Muscle layer of duodenum (tissue), 2 donors: ENCODE measurements around the gene ABCB4.

Experiments used
- H3K27ac ChIP-seq: one replicate; pipeline ENCODE4 v1.7.0; 2013; ENCODE audit warnings: mild to moderate bottlenecking, low read length
- H3K27me3 ChIP-seq: one replicate; pipeline ENCODE4 v1.7.0; 2013; ENCODE audit warnings: low read depth, mild to moderate bottlenecking, control low read depth, low read length
- H3K36me3 ChIP-seq, 2 donors: one replicate each; pipeline ENCODE4 v1.7.0; 2013; ENCODE audit warnings: low read length in 2 of 2, control low read depth in 1 of 2, mild to moderate bottlenecking in 1 of 2; ENCODE audit not compliant: insufficient read depth in 2 of 2, control insufficient read depth in 1 of 2
- H3K4me1 ChIP-seq, 2 donors: one replicate each; pipeline ENCODE4 v1.7.0; 2013; ENCODE audit warnings: low read length in 2 of 2, mild to moderate bottlenecking in 2 of 2, control low read depth in 1 of 2, moderate library complexity in 1 of 2; ENCODE audit not compliant: insufficient read depth in 2 of 2, control insufficient read depth in 1 of 2
- H3K4me3 ChIP-seq, 2 donors: one replicate each; pipeline ENCODE4 v1.7.0; 2013; ENCODE audit warnings: low read length in 2 of 2, low read depth in 1 of 2, mild to moderate bottlenecking in 1 of 2
- H3K9me3 ChIP-seq, 2 donors: one replicate each; pipeline ENCODE4 v1.7.0; 2013; ENCODE audit warnings: low read length in 2 of 2, control low read depth in 1 of 2, mild to moderate bottlenecking in 1 of 2; ENCODE audit not compliant: control insufficient read depth in 1 of 2
- donor health status: healthy.

The ABCB4 gene

GRCh38 chr7:87452279-87452678, 23.2 kb downstream of the ABCB4 start:
- H3K4me3 ChIP-seq = no peak overlapping the region
- no peak overlapping the region for H3K27ac ChIP-seq
- H3K36me3 ChIP-seq = no peaks in the 10 kb centered on the region
- no peaks in the 10 kb centered on the region for H3K9me3 ChIP-seq
- H3K4me1 ChIP-seq = no peaks in the 10 kb centered on the region
- H3K27me3 ChIP-seq = no peaks in the 10 kb centered on the region

- Histone ChIP-seq H3K4me3 (no peak overlapping the region), H3K9me3 (no peaks in the 10 kb centered on the region), H3K4me1 (no peaks in the 10 kb centered on the region), H3K36me3 (no peaks in the 10 kb centered on the region), H3K27ac (no peak overlapping the region), H3K27me3 (no peaks in the 10 kb centered on the region)
These were observed 24.3 kb downstream of the ABCB4 start for GRCh38 chr7:87451187-87451586.

GRCh38 chr7:87450706-87451105, 24.8 kb downstream of the ABCB4 start:
- Histone ChIP-seq H3K36me3 (no peaks in the 10 kb centered on the region), H3K4me3 (no peak overlapping the region)

GRCh38 chr7:87448388-87448787, 27.1 kb downstream of the ABCB4 start:
- H3K4me1 ChIP-seq = no peaks in the 10 kb centered on the region

More at GRCh38 chr7:87450706-87451105, 24.8 kb downstream of the ABCB4 start:
- H3K27ac ChIP-seq = no peak overlapping the region
- no peaks in the 10 kb centered on the region for H3K27me3 ChIP-seq
- no peaks in the 10 kb centered on the region for H3K9me3 ChIP-seq
- no peaks in the 10 kb centered on the region for H3K4me1 ChIP-seq

GRCh38 chr7:87447116-87447635, 28.3 kb downstream of the ABCB4 start:
- H3K9me3 ChIP-seq = no peaks in the 10 kb centered on the region
- no peak overlapping the region for H3K4me3 ChIP-seq
- H3K27me3 ChIP-seq = no peaks in the 10 kb centered on the region
- no peak overlapping the region for H3K27ac ChIP-seq
- H3K36me3 ChIP-seq = no peaks in the 10 kb centered on the region
- H3K4me1 ChIP-seq = no peaks in the 10 kb centered on the region

More at GRCh38 chr7:87448388-87448787, 27.1 kb downstream of the ABCB4 start:
- Histone ChIP-seq H3K27ac (no peak overlapping the region), H3K9me3 (no peaks in the 10 kb centered on the region), H3K4me3 (no peak overlapping the region), H3K27me3 (no peaks in the 10 kb centered on the region), H3K36me3 (no peaks in the 10 kb centered on the region)

- Histone ChIP-seq H3K27ac (no peak overlapping the region), H3K4me1 (no peaks in the 10 kb centered on the region), H3K36me3 (no peaks in the 10 kb centered on the region), H3K9me3 (no peaks in the 10 kb centered on the region), H3K27me3 (no peaks in the 10 kb centered on the region), H3K4me3 (no peak overlapping the region)
These were observed 29.6 kb downstream of the ABCB4 start for GRCh38 chr7:87445897-87446296.

GRCh38 chr7:87435546-87435945, 39.9 kb downstream of the ABCB4 start:
- Histone ChIP-seq H3K36me3 (no peaks in the 10 kb centered on the region), H3K9me3 (no peaks in the 10 kb centered on the region), H3K4me1 (no peaks in the 10 kb centered on the region), H3K27me3 (no peaks in the 10 kb centered on the region), H3K27ac (no peak overlapping the region), H3K4me3 (no peak overlapping the region)

- Histone ChIP-seq H3K4me1 (no peaks in the 10 kb centered on the region), H3K4me3 (no peak overlapping the region), H3K27me3 (no peaks in the 10 kb centered on the region), H3K9me3 (no peaks in the 10 kb centered on the region), H3K36me3 (no peaks in the 10 kb centered on the region), H3K27ac (no peak overlapping the region)
These were observed 42.9 kb downstream of the ABCB4 start for GRCh38 chr7:87432536-87432935.

GRCh38 chr7:87427288-87427687, 48.2 kb downstream of the ABCB4 start:
- no peaks in the 10 kb centered on the region for H3K9me3 ChIP-seq
- H3K27ac ChIP-seq = no peak overlapping the region
- H3K36me3 ChIP-seq = no peaks in the 10 kb centered on the region
- no peak overlapping the region for H3K4me3 ChIP-seq
- H3K27me3 ChIP-seq = no peaks in the 10 kb centered on the region
- H3K4me1 ChIP-seq = no peaks in the 10 kb centered on the region

GRCh38 chr7:87426160-87426559, 49.3 kb downstream of the ABCB4 start:
- no peaks in the 10 kb centered on the region for H3K4me1 ChIP-seq
- H3K4me3 ChIP-seq = no peak overlapping the region
- no peaks in the 10 kb centered on the region for H3K36me3 ChIP-seq
- H3K27me3 ChIP-seq = no peaks in the 10 kb centered on the region
- no peaks in the 10 kb centered on the region for H3K9me3 ChIP-seq
- no peak overlapping the region for H3K27ac ChIP-seq

- no peaks in the 10 kb centered on the region for H3K4me1 ChIP-seq
- no peak overlapping the region for H3K27ac ChIP-seq
- no peaks in the 10 kb centered on the region for H3K27me3 ChIP-seq
- no peaks in the 10 kb centered on the region for H3K36me3 ChIP-seq
- no peaks in the 10 kb centered on the region for H3K9me3 ChIP-seq
- no peak overlapping the region for H3K4me3 ChIP-seq
These were observed 51.4 kb downstream of the ABCB4 start for GRCh38 chr7:87424075-87424474.

GRCh38 chr7:87420173-87420572, 55.3 kb downstream of the ABCB4 start:
- H3K27me3 ChIP-seq = no peaks in the 10 kb centered on the region
- no peak overlapping the region for H3K4me3 ChIP-seq
- no peaks in the 10 kb centered on the region for H3K9me3 ChIP-seq
- H3K27ac ChIP-seq = no peak overlapping the region
- no peaks in the 10 kb centered on the region for H3K4me1 ChIP-seq
- no peaks in the 10 kb centered on the region for H3K36me3 ChIP-seq
